ENCODE data around the gene LEMD1.

GRCh38 chr1:205420938-205421337 lies 918 bp downstream of the LEMD1 start:
- TF ChIP-seq POLR2A (IDR thresholded peaks at IDR 0.05) (no peak), EP300 (IDR thresholded peaks at IDR 0.05) (no peak)
